ENCODE data around the gene ANXA6. TPM values are rescaled to one million over a fixed set of nuclear protein-coding genes. Genes with fewer than 3 reads are reported as not detected.

Gene ANXA6
- total RNA-seq, 1 donor from 2014 or later: 320 TPM

DNA sequence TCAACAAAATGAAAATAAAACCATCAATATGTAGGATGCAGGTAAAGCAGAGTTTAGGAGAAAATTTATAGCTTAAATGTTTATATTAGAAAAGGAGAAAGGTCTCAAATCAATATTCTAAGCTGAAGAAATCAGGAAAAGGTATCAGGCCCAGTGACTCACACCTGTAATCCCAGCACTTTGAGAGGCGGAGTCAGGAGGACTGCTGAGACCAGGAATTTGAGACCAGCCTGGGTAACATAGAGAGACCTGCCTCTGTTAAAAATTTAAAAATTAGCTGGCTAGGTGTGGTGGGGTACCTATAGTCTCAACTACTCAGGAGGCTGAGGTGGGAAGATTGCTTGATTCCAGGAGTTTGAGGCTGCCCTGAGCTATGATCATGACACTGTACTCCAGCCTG is 34.1 kb upstream of the ANXA6 start:
- Histone ChIP-seq H3K27me3 (ENCODE audit: insufficient read depth, low read length) (no peaks in the 10 kb centered on the region), H4K20me1 (ENCODE audit: insufficient read depth, low read length) (no peaks in the 10 kb centered on the region), H2AFZ (ENCODE audit: low read depth, low read length) (no peak overlapping the region), H3K79me2 (ENCODE audit: insufficient read depth, low read length) (no peaks in the 10 kb centered on the region), H3K4me3 (ENCODE audit: insufficient read depth, low read depth, low read length) (no peak overlapping the region), H3K4me2 (ENCODE audit: low read length) (no peak overlapping the region), H3K27ac (ENCODE audit: low read depth, low read length) (no peak overlapping the region), H3K9me3 (ENCODE audit: insufficient read depth, low read depth, low read length) (no peaks in the 10 kb centered on the region), H3K4me1 (ENCODE audit: insufficient read depth, low read length) (no peaks in the 10 kb centered on the region), H3K9ac (ENCODE audit: low read length) (no peak overlapping the region), H3K36me3 (ENCODE audit: insufficient read depth, low read length) (no peaks in the 10 kb centered on the region)
- H3K27ac Mint-ChIP-seq (ENCODE audit: unreplicated experiment): no peak overlapping the region
- TF ChIP-seq EZH2 (IDR thresholded peaks at IDR 0.05; ENCODE audit: insufficient read depth, low read length): no peak
- TF ChIP-seq, protein P1, sequence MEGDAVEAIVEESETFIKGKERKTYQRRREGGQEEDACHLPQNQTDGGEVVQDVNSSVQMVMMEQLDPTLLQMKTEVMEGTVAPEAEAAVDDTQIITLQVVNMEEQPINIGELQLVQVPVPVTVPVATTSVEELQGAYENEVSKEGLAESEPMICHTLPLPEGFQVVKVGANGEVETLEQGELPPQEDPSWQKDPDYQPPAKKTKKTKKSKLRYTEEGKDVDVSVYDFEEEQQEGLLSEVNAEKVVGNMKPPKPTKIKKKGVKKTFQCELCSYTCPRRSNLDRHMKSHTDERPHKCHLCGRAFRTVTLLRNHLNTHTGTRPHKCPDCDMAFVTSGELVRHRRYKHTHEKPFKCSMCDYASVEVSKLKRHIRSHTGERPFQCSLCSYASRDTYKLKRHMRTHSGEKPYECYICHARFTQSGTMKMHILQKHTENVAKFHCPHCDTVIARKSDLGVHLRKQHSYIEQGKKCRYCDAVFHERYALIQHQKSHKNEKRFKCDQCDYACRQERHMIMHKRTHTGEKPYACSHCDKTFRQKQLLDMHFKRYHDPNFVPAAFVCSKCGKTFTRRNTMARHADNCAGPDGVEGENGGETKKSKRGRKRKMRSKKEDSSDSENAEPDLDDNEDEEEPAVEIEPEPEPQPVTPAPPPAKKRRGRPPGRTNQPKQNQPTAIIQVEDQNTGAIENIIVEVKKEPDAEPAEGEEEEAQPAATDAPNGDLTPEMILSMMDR (IDR thresholded peaks at IDR 0.05; ENCODE audit: insufficient read depth, low read depth, low read length): no peak
- H3K36me3 Mint-ChIP-seq (ENCODE audit: low read depth, unreplicated experiment): peaks cover 1% of the 10 kb centered on the region
- H3K4me1 Mint-ChIP-seq (ENCODE audit: low read depth, unreplicated experiment): no peaks in the 10 kb centered on the region
- no peak overlapping the region for H3K4me3 Mint-ChIP-seq (ENCODE audit: unreplicated experiment)
- peaks cover 11% of the 10 kb centered on the region for H3K9me3 Mint-ChIP-seq (ENCODE audit: unreplicated experiment)
- DNase-seq (ENCODE audit: low read depth): no peak
- no peak for FAIRE-seq
- peaks cover 1% of the 10 kb centered on the region for H3K27me3 Mint-ChIP-seq (ENCODE audit: low read depth, unreplicated experiment)

DNA sequence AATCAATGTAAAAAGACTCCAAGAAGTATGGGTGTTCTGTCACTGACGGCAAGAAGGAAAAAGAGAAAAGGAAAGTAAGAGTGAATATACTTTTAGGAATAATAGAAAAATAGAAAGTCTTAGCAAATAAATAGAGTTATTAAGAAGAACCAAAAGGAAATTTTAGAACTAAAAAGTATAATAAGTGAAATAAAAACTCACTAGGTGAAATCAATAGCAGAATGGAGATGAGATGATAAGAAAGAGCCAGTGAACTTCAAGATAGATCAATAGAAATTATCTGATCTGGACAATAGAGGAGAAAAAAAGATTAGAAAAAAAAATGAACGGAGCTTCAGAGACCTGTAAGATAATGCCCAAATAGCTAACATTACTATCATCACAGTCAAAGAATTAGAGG is 31.6 kb upstream of the ANXA6 start:
- no peaks in the 10 kb centered on the region for H3K79me2 ChIP-seq (ENCODE audit: insufficient read depth, low read length)
- no peaks in the 10 kb centered on the region for H3K4me1 ChIP-seq (ENCODE audit: insufficient read depth, low read length)
- Mint-ChIP-seq H3K9me3 (ENCODE audit: unreplicated experiment) (peaks cover 12% of the 10 kb centered on the region), H3K36me3 (ENCODE audit: low read depth, unreplicated experiment) (peaks cover 1% of the 10 kb centered on the region), H3K4me1 (ENCODE audit: low read depth, unreplicated experiment) (no peaks in the 10 kb centered on the region), H3K27ac (ENCODE audit: unreplicated experiment) (no peak overlapping the region), H3K27me3 (ENCODE audit: low read depth, unreplicated experiment) (peaks cover 9% of the 10 kb centered on the region), H3K4me3 (ENCODE audit: unreplicated experiment) (no peak overlapping the region)
- H3K4me3 ChIP-seq (ENCODE audit: insufficient read depth, low read depth, low read length): no peak overlapping the region
- no peaks in the 10 kb centered on the region for H3K27me3 ChIP-seq (ENCODE audit: insufficient read depth, low read length)
- DNase-seq (ENCODE audit: low read depth) (no peak), FAIRE-seq (no peak)
- no peaks in the 10 kb centered on the region for H3K36me3 ChIP-seq (ENCODE audit: insufficient read depth, low read length)
- H2AFZ ChIP-seq (ENCODE audit: low read depth, low read length): no peak overlapping the region
- no peak overlapping the region for H3K4me2 ChIP-seq (ENCODE audit: low read length)
- H3K9ac ChIP-seq (ENCODE audit: low read length): no peak overlapping the region
- TF ChIP-seq, protein P1 (IDR thresholded peaks at IDR 0.05; ENCODE audit: insufficient read depth, low read depth, low read length): no peak
- TF ChIP-seq EZH2 (IDR thresholded peaks at IDR 0.05; ENCODE audit: insufficient read depth, low read length): no peak
- H4K20me1 ChIP-seq (ENCODE audit: insufficient read depth, low read length): no peaks in the 10 kb centered on the region
- H3K9me3 ChIP-seq (ENCODE audit: insufficient read depth, low read depth, low read length): no peaks in the 10 kb centered on the region
- H3K27ac ChIP-seq (ENCODE audit: low read depth, low read length): no peak overlapping the region

DNA sequence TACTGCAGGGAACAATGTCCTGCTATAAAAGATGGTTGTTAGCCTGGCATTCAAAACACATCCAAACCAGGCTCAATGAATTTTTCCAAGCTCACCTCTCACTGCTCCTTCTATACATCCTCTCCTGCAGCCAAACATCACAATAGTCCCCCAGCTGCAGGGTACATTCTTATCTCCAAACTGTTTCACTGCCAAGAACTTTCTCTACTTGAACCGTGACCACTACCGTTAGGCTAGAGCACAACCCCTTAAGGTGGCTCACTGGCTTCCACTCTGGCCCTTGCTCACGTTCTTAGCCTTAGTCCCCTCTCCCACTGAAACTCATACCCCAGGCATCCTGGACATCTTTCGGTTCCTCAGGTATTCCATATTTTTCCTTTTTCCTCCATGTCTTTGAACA is 29.0 kb upstream of the ANXA6 start:
- no peak overlapping the region for H3K27ac ChIP-seq (ENCODE audit: low read depth, low read length)
- Mint-ChIP-seq H3K9me3 (ENCODE audit: unreplicated experiment) (peaks cover 10% of the 10 kb centered on the region), H3K27me3 (ENCODE audit: low read depth, unreplicated experiment) (peaks cover 14% of the 10 kb centered on the region), H3K4me1 (ENCODE audit: low read depth, unreplicated experiment) (peaks cover 7% of the 10 kb centered on the region), H3K36me3 (ENCODE audit: low read depth, unreplicated experiment) (peaks cover 2% of the 10 kb centered on the region), H3K4me3 (ENCODE audit: unreplicated experiment) (no peak overlapping the region), H3K27ac (ENCODE audit: unreplicated experiment) (no peak overlapping the region)
- no peaks in the 10 kb centered on the region for H3K27me3 ChIP-seq (ENCODE audit: insufficient read depth, low read length)
- H3K4me3 ChIP-seq (ENCODE audit: insufficient read depth, low read depth, low read length): no peak overlapping the region
- no peak for DNase-seq (ENCODE audit: low read depth)
- H3K4me2 ChIP-seq (ENCODE audit: low read length): no peak overlapping the region
- no peak for FAIRE-seq
- H3K4me1 ChIP-seq (ENCODE audit: insufficient read depth, low read length): no peaks in the 10 kb centered on the region
- H3K9me3 ChIP-seq (ENCODE audit: insufficient read depth, low read depth, low read length): no peaks in the 10 kb centered on the region
- no peak overlapping the region for H2AFZ ChIP-seq (ENCODE audit: low read depth, low read length)
- H3K9ac ChIP-seq (ENCODE audit: low read length): no peak overlapping the region
- H3K79me2 ChIP-seq (ENCODE audit: insufficient read depth, low read length): no peaks in the 10 kb centered on the region
- H3K36me3 ChIP-seq (ENCODE audit: insufficient read depth, low read length): no peaks in the 10 kb centered on the region
- H4K20me1 ChIP-seq (ENCODE audit: insufficient read depth, low read length): no peaks in the 10 kb centered on the region
- TF ChIP-seq, protein P1 (IDR thresholded peaks at IDR 0.05; ENCODE audit: insufficient read depth, low read depth, low read length): no peak
- TF ChIP-seq EZH2 (IDR thresholded peaks at IDR 0.05; ENCODE audit: insufficient read depth, low read length): no peak
